Osteoblast (primary cell): ENCODE data around the gene GCHFR. TPM values are rescaled to one million over a fixed set of nuclear protein-coding genes. Genes with fewer than 3 reads are reported as not detected.

ENCODE experiments used
- DNase-seq: peaks from one replicate; pipeline ENCODE4 v3.0.0; 2011; ENCODE audit warnings: low spot score, mixed read lengths; ENCODE audit not compliant: insufficient read length; ENCODE audit errors: missing footprints
- H2AFZ ChIP-seq: 2 replicates; pipeline ENCODE4 v1.6.0; 2011; ENCODE audit warnings: mild to moderate bottlenecking, low read length
- H3K27ac ChIP-seq: 2 replicates; pipeline ENCODE4 v1.5.1; 2011; ENCODE audit warnings: mild to moderate bottlenecking, low read depth, low read length, moderate library complexity
- H3K27me3 ChIP-seq: 2 replicates; pipeline ENCODE4 v1.6.0; 2012; ENCODE audit warnings: mild to moderate bottlenecking, control low read depth, inconsistent platforms, low read length, moderate library complexity; ENCODE audit not compliant: insufficient read depth
- H3K36me3 ChIP-seq: 2 replicates; pipeline ENCODE4 v1.5.1; 2011; ENCODE audit warnings: mild to moderate bottlenecking, low read length, control low read depth, moderate library complexity; ENCODE audit not compliant: insufficient read depth
- H3K4me1 ChIP-seq: 2 replicates; pipeline ENCODE4 v1.5.1; 2011; ENCODE audit warnings: mild to moderate bottlenecking, low read length, control low read depth, moderate library complexity; ENCODE audit not compliant: insufficient read depth
- H3K4me2 ChIP-seq: 2 replicates; pipeline ENCODE4 v1.6.0; 2011; ENCODE audit warnings: mild to moderate bottlenecking, low read length; ENCODE audit not compliant: insufficient read depth
- H3K4me3 ChIP-seq: fragments of 200-600 bp; sonication (generic); 3 replicates; pipeline ENCODE4 v1.5.1; 2012; ENCODE audit warnings: mild to moderate bottlenecking, low read length, inconsistent platforms; ENCODE audit not compliant: insufficient read depth
- H3K79me2 ChIP-seq: 2 replicates; pipeline ENCODE4 v1.6.0; 2012; ENCODE audit warnings: mild to moderate bottlenecking, low read length, control low read depth, inconsistent platforms; ENCODE audit not compliant: insufficient read depth
- H3K9me3 ChIP-seq: 2 replicates; pipeline ENCODE4 v1.5.1; 2011; ENCODE audit warnings: low read depth, low read length, control low read depth
- H4K20me1 ChIP-seq: 2 replicates; pipeline ENCODE4 v1.6.0; 2012; ENCODE audit warnings: mild to moderate bottlenecking, low read length, control low read depth; ENCODE audit not compliant: insufficient read depth
- total RNA-seq: library from RNA; depleted of rRNA; stranded (reverse); fragments of >200 nt; gene quantifications from 2 replicates; pipeline ENCODE4 v1.2.3, GENCODE V29; 2012
- TF ChIP-seq, protein P1 (sequence below): IDR thresholded peaks from 2 replicates; pipeline ENCODE4 v1.5.1; 2011; ENCODE audit warnings: mild to moderate bottlenecking, low read depth, low read length, moderate library complexity; ENCODE audit errors: extremely low read depth

The GCHFR gene
- total RNA-seq, 1 donor: 4.7 TPM

GRCh38 chr15:40787344-40787841 lies 23.5 kb downstream of the GCHFR start:
- TF ChIP-seq, protein P1, sequence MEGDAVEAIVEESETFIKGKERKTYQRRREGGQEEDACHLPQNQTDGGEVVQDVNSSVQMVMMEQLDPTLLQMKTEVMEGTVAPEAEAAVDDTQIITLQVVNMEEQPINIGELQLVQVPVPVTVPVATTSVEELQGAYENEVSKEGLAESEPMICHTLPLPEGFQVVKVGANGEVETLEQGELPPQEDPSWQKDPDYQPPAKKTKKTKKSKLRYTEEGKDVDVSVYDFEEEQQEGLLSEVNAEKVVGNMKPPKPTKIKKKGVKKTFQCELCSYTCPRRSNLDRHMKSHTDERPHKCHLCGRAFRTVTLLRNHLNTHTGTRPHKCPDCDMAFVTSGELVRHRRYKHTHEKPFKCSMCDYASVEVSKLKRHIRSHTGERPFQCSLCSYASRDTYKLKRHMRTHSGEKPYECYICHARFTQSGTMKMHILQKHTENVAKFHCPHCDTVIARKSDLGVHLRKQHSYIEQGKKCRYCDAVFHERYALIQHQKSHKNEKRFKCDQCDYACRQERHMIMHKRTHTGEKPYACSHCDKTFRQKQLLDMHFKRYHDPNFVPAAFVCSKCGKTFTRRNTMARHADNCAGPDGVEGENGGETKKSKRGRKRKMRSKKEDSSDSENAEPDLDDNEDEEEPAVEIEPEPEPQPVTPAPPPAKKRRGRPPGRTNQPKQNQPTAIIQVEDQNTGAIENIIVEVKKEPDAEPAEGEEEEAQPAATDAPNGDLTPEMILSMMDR: no peak
- H3K79me2 ChIP-seq: peaks cover 60% of the 10 kb centered on the region

DNA sequence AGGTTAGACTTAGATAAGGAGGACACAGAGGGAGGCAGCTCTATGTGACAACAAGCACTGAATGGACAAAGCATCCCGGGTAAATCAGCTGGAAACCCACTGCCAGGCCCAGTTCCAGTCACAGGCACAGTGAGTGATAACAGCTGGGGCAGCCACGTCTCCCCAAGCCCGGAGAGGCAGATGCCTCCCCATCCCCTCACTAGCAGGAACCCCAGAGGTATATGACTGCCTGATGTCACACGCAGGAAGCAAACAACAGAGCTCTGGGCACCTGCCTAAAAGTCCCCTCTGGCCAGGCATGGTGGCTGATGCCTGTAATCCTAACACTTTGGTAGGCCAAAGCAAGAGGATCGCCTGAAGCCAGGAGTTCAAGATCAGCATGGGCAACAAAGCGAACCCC lies 24.1 kb downstream of the GCHFR start:
- peak overlapping the region; percentile 39 for H3K4me2 ChIP-seq

More at GRCh38 chr15:40787344-40787841, 23.5 kb downstream of the GCHFR start:
- no peak for DNase-seq
- Histone ChIP-seq H3K4me3 (no peak overlapping the region), H3K4me2 (peak overlapping the region; percentile 39), H3K36me3 (peaks cover 7% of the 10 kb centered on the region), H4K20me1 (peaks cover 45% of the 10 kb centered on the region), H2AFZ (no peak overlapping the region), H3K27ac (peak overlapping the region; percentile 59), H3K9me3 (no peaks in the 10 kb centered on the region), H3K4me1 (peaks cover 22% of the 10 kb centered on the region), H3K27me3 (no peaks in the 10 kb centered on the region)

GRCh38 chr15:40789119-40789518 lies 25.3 kb downstream of the GCHFR start:
- Histone ChIP-seq H3K4me1 (peaks cover 33% of the 10 kb centered on the region), H3K9me3 (no peaks in the 10 kb centered on the region), H3K79me2 (peaks cover 52% of the 10 kb centered on the region), H4K20me1 (peaks cover 38% of the 10 kb centered on the region), H3K27me3 (no peaks in the 10 kb centered on the region), H3K36me3 (peaks cover 7% of the 10 kb centered on the region), H2AFZ (no peak overlapping the region), H3K27ac (no peak overlapping the region), H3K4me3 (no peak overlapping the region), H3K4me2 (no peak overlapping the region)
- no peak for DNase-seq
- TF ChIP-seq, protein P1: no peak

More for the DNA sequence above, 24.1 kb downstream of the GCHFR start:
- TF ChIP-seq, protein P1: no peak
- Histone ChIP-seq H3K4me3 (no peak overlapping the region), H3K9me3 (no peaks in the 10 kb centered on the region), H4K20me1 (peaks cover 39% of the 10 kb centered on the region), H3K79me2 (peaks cover 58% of the 10 kb centered on the region), H3K36me3 (peaks cover 7% of the 10 kb centered on the region), H3K27me3 (no peaks in the 10 kb centered on the region), H3K4me1 (peaks cover 25% of the 10 kb centered on the region), H2AFZ (no peak overlapping the region), H3K27ac (peak overlapping the region; percentile 59)
- no peak for DNase-seq

DNA sequence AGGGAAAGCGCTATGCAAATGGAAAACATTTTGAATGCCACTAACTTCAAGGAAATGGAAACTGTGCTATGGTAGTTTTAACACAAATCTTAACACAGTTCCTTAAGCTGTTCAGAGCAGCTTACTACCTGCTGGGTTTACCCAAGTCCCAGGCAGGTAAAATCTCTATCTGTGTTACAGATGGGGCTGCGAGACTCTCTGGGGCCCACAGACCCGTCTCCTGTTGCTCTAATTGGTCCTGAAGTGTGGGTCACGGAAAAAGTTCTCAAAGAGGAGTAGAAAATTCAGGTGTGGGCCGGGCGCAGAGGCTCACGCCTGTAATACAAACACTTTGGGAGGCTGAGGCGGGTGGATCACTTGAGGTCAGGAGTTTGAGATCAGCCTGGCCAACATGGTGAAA lies 26.1 kb downstream of the GCHFR start:
- no peaks in the 10 kb centered on the region for H3K27me3 ChIP-seq

More for the DNA sequence above, 26.1 kb downstream of the GCHFR start:
- TF ChIP-seq, protein P1: no peak
- peaks cover 35% of the 10 kb centered on the region for H4K20me1 ChIP-seq
- H3K9me3 ChIP-seq: no peaks in the 10 kb centered on the region
- H3K4me1 ChIP-seq: peaks cover 33% of the 10 kb centered on the region
- H3K27ac ChIP-seq: no peak overlapping the region
- H3K4me3 ChIP-seq: no peak overlapping the region
- H3K79me2 ChIP-seq: peaks cover 53% of the 10 kb centered on the region
- no peak for DNase-seq
- H3K36me3 ChIP-seq: peaks cover 4% of the 10 kb centered on the region
- H2AFZ ChIP-seq: no peak overlapping the region
- no peak overlapping the region for H3K4me2 ChIP-seq
